ENCODE data around the gene TSBP1.
A peak's percentile ranks its signal among the peaks of the same experiment; 100 is the strongest.

- TF ChIP-seq CTCF (conservative IDR thresholded peaks at IDR 0.05; ENCODE audit: low read length): peak; percentile 58
- no peak for TF ChIP-seq EZH2phosphoT487 (IDR thresholded peaks at IDR 0.05; ENCODE audit: borderline replicate concordance, low read depth, low read length)
These were observed 29.7 kb upstream of the TSBP1 start for GRCh38 chr6:32401284-32401963.
